Sigmoid colon (tissue), 7 donors: ENCODE data around the gene RASL11B. TPM values are rescaled to one million over a fixed set of nuclear protein-coding genes. Genes with fewer than 3 reads are reported as not detected.

Experiments used
- DNase-seq: peaks from one replicate; pipeline ENCODE4 v3.0.0-alpha.2; 2019
- H3K27ac ChIP-seq, 4 donors: fragments of 200-600 bp; sonication (generic); one replicate each; pipeline ENCODE4 v1.5.1; 2016 to 2019; ENCODE audit warnings: mild to moderate bottlenecking in 1 of 4
- H3K27me3 ChIP-seq, 3 donors: fragments of 200-600 bp; sonication (generic); one replicate each; pipeline ENCODE4 v1.5.1; 2019; ENCODE audit warnings: mild to moderate bottlenecking in 1 of 3
- H3K36me3 ChIP-seq, 4 donors: fragments of 200-600 bp; sonication (generic); one replicate each; pipeline ENCODE4 v1.5.1; 2016 to 2019
- H3K4me1 ChIP-seq, 4 donors: fragments of 200-600 bp; sonication (generic); one replicate each; pipeline ENCODE4 v1.5.1; 2017 to 2019
- H3K4me3 ChIP-seq, 4 donors: fragments of 200-600 bp; sonication (generic); one replicate each; pipeline ENCODE4 v1.5.1; 2017 to 2019; ENCODE audit warnings: mild to moderate bottlenecking in 2 of 4, moderate library complexity in 1 of 4
- H3K9me3 ChIP-seq, 4 donors: fragments of 200-600 bp in 3 of 4; sonication (generic) in 3 of 4; one replicate each; pipeline versions ENCODE4 v1.5.1 to v1.6.1; 2013 to 2019
- CTCF ChIP-seq, 4 experiments: fragments of 450-650 bp in 3 of 4; fragments of 200-600 bp in 1 of 4; IDR thresholded peaks; one replicate each; pipeline ENCODE4 v1.5.1; 2016 to 2019; ENCODE audit warnings: antibody characterized with exemption in 4 of 4, mild to moderate bottlenecking in 3 of 4, moderate library complexity in 2 of 4
- EP300 ChIP-seq, 4 donors: sonication (generic); formaldehyde crosslinking; IDR thresholded peaks; one replicate each; pipeline ENCODE4 v1.6.1; 2017; ENCODE audit warnings: antibody characterized with exemption in 4 of 4
- POLR2A ChIP-seq, 2 donors: fragments of 450-650 bp; IDR thresholded peaks; one replicate each; pipeline ENCODE4 v1.6.1; 2016; ENCODE audit warnings: antibody characterized with exemption in 2 of 2, mild to moderate bottlenecking in 2 of 2, moderate library complexity in 2 of 2
- POLR2AphosphoS5 ChIP-seq, 4 donors: sonication (generic); formaldehyde crosslinking; IDR thresholded peaks; one replicate each; pipeline ENCODE4 v1.6.1; 2017; ENCODE audit warnings: antibody characterized with exemption in 4 of 4
- WGBS, 2 donors: extraction: QIAGEN DNeasy Blood & Tissue Kit; methylation state at CpG; one replicate each; pipeline ENCODE4 v1.1.7; 2013; 5-methylcytosine and 5-hydroxymethylcytosine counted together
- intact Hi-C: fragments of 100-400 bp; cut with DNase I; formaldehyde crosslinking; loops from one replicate; pipeline ENCODE4 v1.15.1; 2023
- polyA plus RNA-seq, 3 donors: library from polyadenylated mRNA; stranded (reverse); fragments of 200-250 nt; gene quantifications; one replicate each; pipeline ENCODE4 v1.2.3, GENCODE V29; 2013
- total RNA-seq, 4 donors: library from RNA; depleted of rRNA; stranded (reverse); fragments of >200 nt; gene quantifications; one replicate each; pipeline ENCODE4 v1.1.0, GENCODE V29; 2016
- donor health status: healthy with polysubstance abuse.
- donor health status: Bipolar disorder and iron deficiency.
- donor health status: healthy.

Gene RASL11B
- total and polyA plus RNA-seq, 7 donors = 0.36 to 2.2 (median 0.66) TPM; not detected in 2

DNA sequence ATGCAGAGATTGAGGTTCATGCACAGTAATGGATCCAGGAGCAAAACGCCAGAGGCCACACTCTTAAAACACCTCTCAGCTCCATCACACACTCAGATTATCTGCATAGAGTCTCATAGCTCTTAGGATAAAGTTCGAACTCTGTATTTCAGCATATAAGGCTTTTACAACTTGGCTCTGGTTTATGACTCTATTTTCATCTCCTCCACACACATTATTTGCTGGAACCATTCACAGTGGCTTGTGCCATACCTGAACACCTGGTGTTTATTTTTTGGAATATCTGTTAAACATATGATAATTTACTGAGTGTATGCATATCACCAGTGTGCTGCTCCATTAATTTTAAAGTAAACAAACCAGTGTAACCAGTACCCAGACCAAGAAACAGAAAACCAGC is 27.2 kb downstream of the RASL11B start:
- Histone ChIP-seq H3K36me3 (peaks cover 0 to 3% (median 0%) of the 10 kb centered on the region in 4 donors), H3K9me3 (peaks cover 0 to 1% (median 0%) of the 10 kb centered on the region in 4 donors), H3K27ac (no peak overlapping the region), H3K4me1 (no peaks in the 10 kb centered on the region), H3K4me3 (no peak overlapping the region), H3K27me3 (no peaks in the 10 kb centered on the region)
- TF ChIP-seq CTCF (IDR thresholded peaks at IDR 0.05) (no peak), POLR2A (IDR thresholded peaks at IDR 0.05) (no peak), POLR2AphosphoS5 (IDR thresholded peaks at IDR 0.05) (no peak), EP300 (IDR thresholded peaks at IDR 0.05) (no peak)
- intact Hi-C loops = no loop called here
- no peak for DNase-seq
- 18 to 72% methylated on average over 2 of the region's 2 CpGs for WGBS, 2 donors

DNA sequence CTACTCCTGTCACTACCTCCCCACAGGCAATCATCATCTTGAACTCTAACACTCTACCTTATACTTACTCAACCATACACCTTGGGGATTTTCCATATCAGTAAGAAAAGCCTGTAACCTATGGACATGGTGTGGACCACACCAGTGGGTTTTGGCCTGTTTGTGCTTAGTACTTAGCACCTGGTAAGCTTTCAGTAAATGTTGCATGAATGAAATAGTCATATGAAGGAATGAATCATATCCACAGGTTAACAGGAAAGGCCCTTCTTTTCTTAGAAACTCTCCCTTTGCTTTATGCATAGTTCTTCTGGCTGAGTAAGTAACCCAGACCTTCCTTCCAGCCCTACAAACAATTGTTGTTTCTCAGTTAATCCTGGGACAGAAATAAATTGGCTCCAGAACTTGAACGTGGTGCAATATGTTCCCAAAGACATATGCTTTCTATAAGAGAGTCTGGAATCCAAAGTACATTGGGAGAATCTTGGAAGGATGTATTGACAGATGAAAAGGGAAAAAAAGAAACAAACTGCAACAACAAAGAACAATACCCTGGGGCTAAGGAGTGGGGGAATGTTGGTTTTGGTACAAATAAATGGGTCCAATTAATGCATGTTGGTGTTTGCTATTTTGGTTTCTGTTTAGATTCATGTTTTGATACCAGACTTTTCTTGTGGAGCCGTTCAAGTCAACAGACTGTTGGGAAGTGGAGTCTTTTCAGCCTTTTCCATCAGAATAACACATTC is 27.8 kb downstream of the RASL11B start:
- H3K4me1 ChIP-seq = no peaks in the 10 kb centered on the region
- 69 to 78% methylated on average over 2 of the region's 2 CpGs for WGBS, 2 donors
- no peak overlapping the region for H3K27ac ChIP-seq
- DNase-seq = no peak
- no peaks in the 10 kb centered on the region for H3K36me3 ChIP-seq
- H3K4me3 ChIP-seq = no peak overlapping the region
- peaks cover 0 to 1% (median 0%) of the 10 kb centered on the region in 4 donors for H3K9me3 ChIP-seq
- intact Hi-C loops = no loop called here
- TF ChIP-seq EP300 (IDR thresholded peaks at IDR 0.05) = no peak
- no peak for TF ChIP-seq POLR2AphosphoS5 (IDR thresholded peaks at IDR 0.05)
- no peak for TF ChIP-seq CTCF (IDR thresholded peaks at IDR 0.05)
- no peak for TF ChIP-seq POLR2A (IDR thresholded peaks at IDR 0.05)
- H3K27me3 ChIP-seq = no peaks in the 10 kb centered on the region

DNA sequence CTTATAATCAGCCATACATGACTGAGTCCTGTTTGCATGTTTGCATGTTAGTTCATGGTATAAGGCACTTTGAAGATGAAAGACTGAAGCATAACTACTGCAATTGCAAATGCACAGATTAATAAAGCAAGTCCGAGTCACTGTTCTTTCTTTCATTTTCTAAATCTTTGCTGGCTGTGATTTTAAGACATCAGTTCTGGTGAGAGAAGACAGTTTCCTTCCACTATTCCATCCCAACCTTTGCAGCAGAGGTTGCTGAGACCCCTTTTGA is 28.3 kb downstream of the RASL11B start:
- H3K36me3 ChIP-seq = no peaks in the 10 kb centered on the region
- no peaks in the 10 kb centered on the region for H3K27me3 ChIP-seq
- H3K27ac ChIP-seq = no peak overlapping the region
- no peak for DNase-seq
- no peaks in the 10 kb centered on the region for H3K4me1 ChIP-seq
- intact Hi-C loops = no loop called here
- H3K4me3 ChIP-seq = no peak overlapping the region
- no peak for TF ChIP-seq CTCF (IDR thresholded peaks at IDR 0.05)
- no peak for TF ChIP-seq EP300 (IDR thresholded peaks at IDR 0.05)
- TF ChIP-seq POLR2A (IDR thresholded peaks at IDR 0.05) = no peak
- no peak for TF ChIP-seq POLR2AphosphoS5 (IDR thresholded peaks at IDR 0.05)
- H3K9me3 ChIP-seq = peaks cover 0 to 1% (median 0%) of the 10 kb centered on the region in 4 donors
- WGBS, 2 donors = 80% methylated on average over 1 of the region's 1 CpG

DNA sequence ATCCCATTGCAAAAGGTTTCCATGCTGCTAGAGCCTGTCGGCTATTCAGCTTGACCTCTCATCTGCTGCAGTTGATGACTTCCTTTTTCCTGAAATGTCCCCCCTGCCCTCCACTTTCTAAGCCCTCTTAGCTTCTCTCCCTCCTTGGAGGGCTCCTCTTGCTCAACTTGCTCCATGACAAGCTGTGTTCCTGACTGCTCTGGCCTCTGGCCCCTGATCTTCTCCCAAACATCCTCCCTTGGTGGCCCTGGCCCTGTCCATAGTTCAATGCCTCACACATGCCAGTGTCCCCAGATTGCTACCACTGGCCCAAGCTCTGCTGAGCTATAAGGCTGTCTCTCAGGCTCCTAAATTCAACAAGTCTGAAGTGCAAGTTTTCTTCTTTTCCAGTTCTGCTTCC is 29.6 kb downstream of the RASL11B start:
- Histone ChIP-seq H3K9me3 (peaks cover 0 to 1% (median 0%) of the 10 kb centered on the region in 4 donors), H3K36me3 (no peaks in the 10 kb centered on the region), H3K4me3 (no peak overlapping the region), H3K27ac (no peak overlapping the region), H3K4me1 (no peaks in the 10 kb centered on the region), H3K27me3 (no peaks in the 10 kb centered on the region)
- no peak for DNase-seq
- TF ChIP-seq CTCF (IDR thresholded peaks at IDR 0.05) (no peak), POLR2A (IDR thresholded peaks at IDR 0.05) (no peak), EP300 (IDR thresholded peaks at IDR 0.05) (no peak), POLR2AphosphoS5 (IDR thresholded peaks at IDR 0.05) (no peak)
- WGBS, 2 donors = 85 to 94% methylated on average over 1 of the region's 1 CpG
- intact Hi-C loops = no loop called here

- no peak for TF ChIP-seq POLR2A (IDR thresholded peaks at IDR 0.05)
- no peak for TF ChIP-seq EP300 (IDR thresholded peaks at IDR 0.05)
- TF ChIP-seq POLR2AphosphoS5 (IDR thresholded peaks at IDR 0.05) = no peak
- no peak for TF ChIP-seq CTCF (IDR thresholded peaks at IDR 0.05)
- H3K27ac ChIP-seq = no peak overlapping the region
These were observed 30.8 kb downstream of the RASL11B start for GRCh38 chr4:52892880-52893279.

More at GRCh38 chr4:52892880-52893279, 30.8 kb downstream of the RASL11B start:
- DNase-seq = no peak
- peaks cover 0 to 1% (median 0%) of the 10 kb centered on the region in 4 donors for H3K9me3 ChIP-seq
- intact Hi-C loops = no loop called here
- no peaks in the 10 kb centered on the region for H3K4me1 ChIP-seq
- WGBS, 2 donors = 83 to 94% methylated on average over 3 of the region's 3 CpGs
- no peak overlapping the region for H3K4me3 ChIP-seq
- H3K27me3 ChIP-seq = no peaks in the 10 kb centered on the region
- no peaks in the 10 kb centered on the region for H3K36me3 ChIP-seq
